ENCODE measurements around the gene C19orf38. TPM values are rescaled to one million over a fixed set of nuclear protein-coding genes. Genes with fewer than 3 reads are reported as not detected.
A peak's percentile ranks its signal among the peaks of the same experiment; 100 is the strongest.

C19orf38 gene
- total RNA-seq, 1 experiment from 2014 or later: 0.07 TPM

- TF ChIP-seq EZH2 (IDR thresholded peaks at IDR 0.05; ENCODE audit: low read length, unreplicated experiment): no peak
- TF ChIP-seq, protein P1, sequence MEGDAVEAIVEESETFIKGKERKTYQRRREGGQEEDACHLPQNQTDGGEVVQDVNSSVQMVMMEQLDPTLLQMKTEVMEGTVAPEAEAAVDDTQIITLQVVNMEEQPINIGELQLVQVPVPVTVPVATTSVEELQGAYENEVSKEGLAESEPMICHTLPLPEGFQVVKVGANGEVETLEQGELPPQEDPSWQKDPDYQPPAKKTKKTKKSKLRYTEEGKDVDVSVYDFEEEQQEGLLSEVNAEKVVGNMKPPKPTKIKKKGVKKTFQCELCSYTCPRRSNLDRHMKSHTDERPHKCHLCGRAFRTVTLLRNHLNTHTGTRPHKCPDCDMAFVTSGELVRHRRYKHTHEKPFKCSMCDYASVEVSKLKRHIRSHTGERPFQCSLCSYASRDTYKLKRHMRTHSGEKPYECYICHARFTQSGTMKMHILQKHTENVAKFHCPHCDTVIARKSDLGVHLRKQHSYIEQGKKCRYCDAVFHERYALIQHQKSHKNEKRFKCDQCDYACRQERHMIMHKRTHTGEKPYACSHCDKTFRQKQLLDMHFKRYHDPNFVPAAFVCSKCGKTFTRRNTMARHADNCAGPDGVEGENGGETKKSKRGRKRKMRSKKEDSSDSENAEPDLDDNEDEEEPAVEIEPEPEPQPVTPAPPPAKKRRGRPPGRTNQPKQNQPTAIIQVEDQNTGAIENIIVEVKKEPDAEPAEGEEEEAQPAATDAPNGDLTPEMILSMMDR (conservative IDR thresholded peaks at IDR 0.05; ENCODE audit: low read depth, low read length): no peak
- no peak for TF ChIP-seq EZH2phosphoT487 (IDR thresholded peaks at IDR 0.05; ENCODE audit: borderline replicate concordance, low read length)
- H3F3A ChIP-seq (ENCODE audit: low read length, unreplicated experiment): peaks cover 4% of the 10 kb centered on the region
- peaks cover 16% of the 10 kb centered on the region for H3K4me1 ChIP-seq (ENCODE audit: insufficient read depth, low read length)
- peak overlapping the region; percentile 46 for H3K9ac ChIP-seq (ENCODE audit: low read length)
- H3K4me2 ChIP-seq (ENCODE audit: low read length): peak overlapping the region; percentile 81
- no peaks in the 10 kb centered on the region for H4K20me1 ChIP-seq (ENCODE audit: low read length)
- no peaks in the 10 kb centered on the region for H3K27me3 ChIP-seq (ENCODE audit: low read length)
- intact Hi-C loops (cut with micrococcal nuclease): loop anchor here (1.0 kb wide), 1 partner anchor 118 kb away; no protein-coding TSS in a partner anchor
- no peaks in the 10 kb centered on the region for H3K9me3 ChIP-seq (ENCODE audit: low read length)
- ATAC-seq (peak; percentile 5), DNase-seq (peak; percentile 29)
- no peaks in the 10 kb centered on the region for H3K79me2 ChIP-seq (ENCODE audit: low read length)
- CTCF ChIA-PET: interaction anchor here (1.0 to 1.6 kb wide), 4 partner anchors 23 to 136 kb away, joined by 4 to 21 read pairs (median 10); partner anchors contain the start of gene DNM2
- BruUV-seq (replicated peaks): TSS peak; percentile 62
- 0 out of 2 replicates have a peak overlapping the region, but pooled peaks have one; percentile 13 for H2AFZ ChIP-seq (ENCODE audit: low read length)
- peak overlapping the region; percentile 69 for H3K4me3 ChIP-seq (ENCODE audit: low read length)
- H3K36me3 ChIP-seq (ENCODE audit: low read depth, low read length): peaks cover 21% of the 10 kb centered on the region; the same call in 1 of the 2 replicates
- no peaks in the 10 kb centered on the region for H3K9me2 ChIP-seq (replicated peaks; ENCODE audit: low read length)
- H3K27ac ChIP-seq (ENCODE audit: low read length): peak overlapping the region; percentile 5
- POLR2A ChIA-PET (ENCODE audit: unreplicated experiment): interaction anchor here (1.1 kb wide), 1 partner anchor 116 kb away, joined by 4 read pairs; no protein-coding TSS in a partner anchor
These were observed 13.0 kb upstream of the C19orf38 start for GRCh38 chr19:10835089-10835753.

GRCh38 chr19:10835754-10836478 lies 12.3 kb upstream of the C19orf38 start, which contains the start of gene TMED1:
TMED1 (minus strand) TSS chr19:10836212; CDS start chr19:10836191, 21 bp downstream.
- intact Hi-C loops (cut with micrococcal nuclease): loop anchor here (1.0 to 2.0 kb wide), 4 partner anchors 28 to 183 kb away; partner anchors contain the start of gene CARM1

More at GRCh38 chr19:10835754-10836478, 12.3 kb upstream of the C19orf38 start, which contains the start of gene TMED1:
- BruUV-seq (replicated peaks): no TSS peak
- Histone ChIP-seq H3K36me3 (ENCODE audit: low read depth, low read length) (peaks cover 14% of the 10 kb centered on the region; the same call in 1 of the 2 replicates), H3K9me3 (ENCODE audit: low read length) (no peaks in the 10 kb centered on the region), H3K9ac (ENCODE audit: low read length) (peak within 1 kb of the TSS; percentile 89), H3K27me3 (ENCODE audit: low read length) (no peaks in the 10 kb centered on the region), H3K4me3 (ENCODE audit: low read length) (peak within 1 kb of the TSS; percentile 69), H4K20me1 (ENCODE audit: low read length) (no peaks in the 10 kb centered on the region), H3K9me2 (replicated peaks; ENCODE audit: low read length) (no peaks in the 10 kb centered on the region), H3K79me2 (ENCODE audit: low read length) (no peaks in the 10 kb centered on the region), H3F3A (ENCODE audit: low read length, unreplicated experiment) (peaks cover 4% of the 10 kb centered on the region), H3K27ac (ENCODE audit: low read length) (peak within 1 kb of the TSS; percentile 81), H3K4me1 (ENCODE audit: insufficient read depth, low read length) (peaks cover 16% of the 10 kb centered on the region), H2AFZ (ENCODE audit: low read length) (peak within 1 kb of the TSS; percentile 92), H3K4me2 (ENCODE audit: low read length) (peak within 1 kb of the TSS; percentile 84)
- peak; percentile 88 for ATAC-seq
- DNase-seq: peak; percentile 100
- CTCF ChIA-PET: interaction anchor here (0.6 to 1.6 kb wide), 8 partner anchors 19 to 136 kb away, joined by 3 to 25 read pairs (median 10); partner anchors contain the start of genes CARM1 and DNM2
- POLR2A ChIA-PET (ENCODE audit: unreplicated experiment): interaction anchor here (0.5 to 1.2 kb wide), 5 partner anchors 38 to 326 kb away, joined by 3 to 4 read pairs (median 4); no protein-coding TSS in a partner anchor
- TF ChIP-seq, protein P1 (conservative IDR thresholded peaks at IDR 0.05; ENCODE audit: low read depth, low read length): peak; percentile 33; the same call in 1 of the 2 replicates
- no peak for TF ChIP-seq EZH2phosphoT487 (IDR thresholded peaks at IDR 0.05; ENCODE audit: borderline replicate concordance, low read length)
- no peak for TF ChIP-seq EZH2 (IDR thresholded peaks at IDR 0.05; ENCODE audit: low read length, unreplicated experiment)
